UCSD-AML1 (cell line): ENCODE data around the gene FAM117B.
"Not testable (repeated sequence)": the region's sequence is repeated elsewhere in the genome, so short reads cannot be mapped to it uniquely, and the experiment has no call there.

Experiments used
- DNase-seq: peaks from one replicate; lab custom pipeline; 2025; ENCODE audit not compliant: unreplicated experiment; lab: John Stamatoyannopoulos, UW

FAM117B gene

DNA sequence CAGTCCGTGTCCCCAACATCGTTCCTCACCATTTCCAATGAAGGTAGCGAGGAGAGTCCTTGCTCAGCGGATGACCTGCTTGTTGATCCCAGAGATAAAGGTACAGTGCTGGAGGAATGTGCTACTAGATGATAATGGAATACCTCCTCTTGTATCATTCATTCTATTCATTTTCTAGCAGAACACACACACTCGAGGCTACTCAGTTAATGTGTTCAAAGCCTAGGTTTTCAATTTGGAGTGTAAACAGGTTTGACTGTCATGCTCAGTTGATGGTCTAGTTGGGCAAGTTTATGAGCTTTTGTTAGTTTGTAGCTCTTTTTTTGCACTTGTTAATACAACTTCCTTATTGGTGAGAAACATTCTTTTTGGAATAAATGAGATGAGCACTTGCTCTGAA, 122.6 kb downstream of the FAM117B start:
- DNase-seq, result no peak

DNA sequence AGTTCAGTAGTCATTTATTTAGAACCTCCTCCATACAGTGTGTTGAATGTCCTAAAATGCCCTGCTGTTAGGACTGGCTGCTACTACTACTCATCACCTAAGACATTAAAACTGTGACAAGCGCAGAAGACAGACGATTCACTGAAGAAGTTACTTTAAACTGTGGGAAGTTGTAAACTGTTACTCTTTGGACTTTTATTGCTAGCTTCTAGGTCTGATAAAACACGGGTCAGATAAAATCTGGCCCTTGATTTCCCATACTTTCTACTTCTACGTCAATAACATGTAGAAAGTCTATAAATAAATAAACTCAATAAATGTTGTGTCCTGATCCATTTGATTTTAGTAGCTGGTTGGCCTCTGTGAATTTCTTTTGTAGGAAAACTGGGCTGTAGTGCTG, 123.4 kb downstream of the FAM117B start:
- no peak for DNase-seq

DNA sequence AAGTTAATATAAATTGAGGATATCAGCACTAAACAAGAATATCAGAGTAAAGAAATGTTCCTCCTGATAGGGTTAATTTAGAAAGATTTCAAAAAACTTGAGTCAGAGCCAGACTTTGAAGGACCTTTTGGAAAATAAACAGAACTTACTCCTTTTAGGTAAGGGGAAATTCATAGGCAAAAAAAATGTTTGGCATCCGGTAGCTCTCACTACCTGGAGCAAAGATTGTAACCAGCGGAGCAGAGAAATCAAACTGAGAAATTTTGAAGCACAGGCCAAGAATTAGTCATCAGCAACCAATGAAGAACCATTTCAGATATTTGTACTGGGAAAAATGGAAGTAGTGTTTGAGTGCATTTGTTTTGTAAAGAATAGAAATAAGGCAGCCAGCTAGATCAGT, 123.8 kb downstream of the FAM117B start:
- no peak for DNase-seq

DNA sequence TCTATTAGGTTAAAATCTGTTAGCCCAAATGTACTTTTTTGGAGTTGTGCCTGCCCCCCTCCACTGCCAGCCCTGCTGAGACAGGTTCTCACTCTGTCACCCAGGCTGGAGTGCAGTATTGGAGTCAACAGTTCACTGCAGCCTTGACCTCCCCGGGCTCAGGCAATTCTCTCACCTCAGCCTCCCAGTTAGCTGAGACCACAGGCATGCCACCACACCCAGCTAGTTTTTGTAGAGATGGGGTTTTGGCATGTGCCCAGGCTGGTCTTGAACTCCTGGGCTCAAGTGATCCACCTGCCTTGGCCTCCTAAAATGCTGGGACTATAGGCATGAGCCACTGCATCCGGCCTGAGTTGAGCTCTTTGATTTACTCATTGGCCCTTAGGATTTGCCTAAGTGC, 126.1 kb downstream of the FAM117B start:
- DNase-seq, result no peak

DNA sequence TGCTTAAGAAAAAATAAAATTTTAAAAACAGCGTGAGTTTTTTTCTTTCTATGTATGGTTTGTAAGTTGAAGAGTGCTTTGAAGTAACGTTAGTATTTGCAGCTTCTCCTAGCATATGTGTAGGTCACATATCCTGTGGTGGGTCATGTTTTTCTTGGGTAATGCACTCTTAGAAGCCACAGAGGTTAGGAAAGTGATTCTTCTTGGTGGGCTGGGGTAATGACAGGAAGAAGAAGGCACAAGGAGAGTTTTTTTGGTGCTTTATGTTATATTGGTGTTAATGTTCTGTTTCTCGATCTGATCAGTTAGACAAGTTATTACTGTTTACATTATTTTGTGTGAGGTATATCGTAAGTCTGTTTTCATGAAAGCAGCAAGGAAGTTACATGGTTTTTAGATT, 127.8 kb downstream of the FAM117B start:
- no peak for DNase-seq

DNA sequence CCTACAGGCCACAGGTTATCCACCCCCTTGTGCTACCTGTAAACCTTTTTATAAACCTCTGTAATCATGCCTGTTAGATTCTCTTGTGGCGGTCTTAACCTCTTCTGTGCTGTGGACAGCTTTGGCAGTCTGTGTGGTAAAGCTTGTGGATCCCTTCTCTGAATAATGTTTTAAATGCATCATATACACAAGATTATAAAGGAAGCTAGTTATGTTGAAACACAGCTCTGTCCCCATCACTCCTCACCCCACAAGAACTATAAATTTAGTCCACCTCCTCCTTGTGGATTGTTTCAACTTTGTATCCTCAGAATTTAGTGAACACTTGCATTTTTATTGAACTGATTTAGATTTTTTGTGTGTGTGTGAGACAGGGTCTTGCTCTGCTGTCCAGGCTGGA, 129.1 kb downstream of the FAM117B start:
- DNase-seq, result no peak

DNA sequence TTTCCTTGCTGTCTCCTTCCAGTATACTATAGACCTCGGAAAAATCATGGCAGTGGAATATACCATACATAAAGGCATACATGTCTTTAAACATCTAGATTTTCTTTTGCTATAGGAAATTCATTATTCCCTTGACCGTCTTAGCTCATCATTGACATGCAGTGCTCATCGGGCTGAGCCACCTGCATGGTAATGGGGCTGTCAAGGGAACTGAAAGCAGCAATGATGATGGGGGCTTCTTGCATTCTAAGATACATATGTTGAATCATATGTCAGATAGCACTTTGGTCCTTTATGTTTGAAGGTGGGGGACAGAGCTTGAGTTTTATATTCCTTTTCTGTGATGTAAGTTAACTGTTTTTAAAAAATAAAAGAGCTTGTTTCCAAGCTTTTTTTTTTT, 130.2 kb downstream of the FAM117B start:
- DNase-seq, result no peak

DNA sequence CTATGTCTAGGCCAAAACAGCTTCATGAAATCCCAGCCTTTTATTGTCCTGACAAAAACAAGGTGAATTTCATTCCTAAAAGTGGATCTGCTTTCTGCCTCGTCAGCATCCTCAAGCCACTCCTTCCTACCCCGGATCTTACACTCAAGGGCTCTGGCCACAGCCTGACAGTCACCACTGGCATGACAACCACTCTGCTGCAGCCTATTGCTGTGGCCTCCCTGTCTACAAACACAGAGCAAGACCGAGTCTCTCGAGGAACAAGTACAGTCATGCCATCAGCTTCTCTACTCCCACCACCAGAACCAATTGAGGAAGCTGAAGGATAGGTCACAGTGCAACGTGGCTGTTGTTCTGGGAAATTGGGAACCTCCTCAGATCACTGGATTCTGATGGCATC, 130.7 kb downstream of the FAM117B start:
- peak; percentile 51 for DNase-seq

DNA sequence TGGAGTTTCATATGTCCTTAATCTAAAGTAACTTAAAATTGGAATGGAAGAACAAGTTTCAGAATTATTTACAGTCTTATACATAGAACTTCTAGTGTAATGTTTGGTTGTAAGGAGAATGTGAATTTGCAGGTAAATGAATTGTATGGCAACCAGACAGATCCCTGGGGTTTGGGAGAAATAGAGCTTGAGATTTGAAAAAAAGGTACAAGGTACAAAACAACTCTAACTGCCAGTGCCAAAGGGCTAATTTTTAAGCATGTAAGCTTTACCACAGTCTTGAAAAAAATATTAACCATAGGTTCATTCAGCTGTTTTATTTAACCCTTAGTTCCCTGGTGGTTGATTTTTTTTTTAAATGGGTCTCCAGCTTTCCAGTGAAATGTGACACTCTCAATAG, 133.5 kb downstream of the FAM117B start:
- DNase-seq, result no peak

DNA sequence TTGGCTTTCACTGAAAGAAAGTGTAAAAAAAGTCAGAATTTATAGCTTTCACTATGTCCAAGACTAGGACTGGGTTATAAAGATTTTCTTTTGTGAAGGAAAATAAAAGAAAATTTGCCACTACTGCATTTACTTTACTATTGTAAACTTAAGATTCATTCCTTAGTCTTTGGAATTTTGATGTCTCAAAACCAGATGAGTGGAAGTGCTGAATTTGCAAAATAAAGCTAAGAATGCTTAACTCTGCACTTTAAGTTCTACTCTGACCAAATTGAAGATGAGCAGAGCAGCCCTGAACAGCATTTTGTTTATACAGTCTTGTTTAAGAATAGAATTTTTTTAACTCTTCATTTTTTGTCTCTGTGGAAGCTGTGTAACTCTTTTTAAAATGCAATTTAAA, 134.4 kb downstream of the FAM117B start:
- no peak for DNase-seq

DNA sequence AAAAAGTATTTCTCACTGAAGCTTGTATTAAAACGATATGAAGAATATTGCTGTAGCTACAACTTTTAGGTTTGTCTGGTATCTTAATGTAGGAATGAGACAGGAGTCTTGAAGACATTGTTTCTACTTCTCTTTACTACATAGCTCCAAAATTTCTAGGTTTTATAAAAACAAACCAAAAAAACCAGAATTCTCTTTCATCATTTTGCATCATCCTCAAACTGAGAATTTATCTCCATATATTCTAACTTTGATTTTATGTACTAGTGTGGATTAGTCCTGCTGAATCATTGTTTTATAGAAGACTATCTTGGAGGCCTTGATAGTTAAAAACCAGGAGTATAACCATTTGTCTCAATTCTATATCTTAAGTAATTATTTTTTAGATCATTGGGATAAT, 136.6 kb downstream of the FAM117B start:
- no peak for DNase-seq

DNA sequence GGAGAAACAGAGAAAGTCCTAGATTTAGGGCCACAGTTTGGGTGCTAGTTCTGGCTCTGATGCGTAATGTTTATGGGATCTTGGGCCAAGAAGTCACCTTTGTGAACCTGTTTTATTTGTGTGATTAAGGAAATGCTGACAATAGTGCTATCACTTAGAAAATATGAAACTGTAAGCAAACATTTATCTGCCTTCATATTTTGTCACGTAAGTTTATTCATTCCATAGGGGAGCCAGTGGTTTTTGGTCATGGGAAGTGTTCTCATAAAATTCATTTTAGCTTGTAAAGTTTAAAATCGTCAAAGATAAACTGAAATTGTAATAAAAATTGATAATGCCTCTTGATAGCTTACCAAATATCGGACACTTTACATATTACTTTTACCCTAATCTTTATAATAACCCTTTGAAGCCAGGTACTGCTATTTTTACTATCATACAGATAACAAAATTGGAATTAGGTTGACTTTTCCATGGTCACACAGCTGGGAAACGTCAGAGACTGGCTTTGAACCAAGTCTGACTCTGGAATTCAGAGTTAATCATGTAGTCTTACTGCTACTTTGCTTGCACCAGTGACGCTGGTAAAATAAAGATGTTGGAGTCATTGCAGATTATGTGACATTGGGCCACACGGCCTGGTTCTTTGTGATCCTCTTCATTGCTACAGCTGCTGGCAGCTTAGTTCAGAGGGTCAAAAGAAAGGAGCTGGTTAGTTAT, 137.1 kb downstream of the FAM117B start:
- no peak for DNase-seq

DNA sequence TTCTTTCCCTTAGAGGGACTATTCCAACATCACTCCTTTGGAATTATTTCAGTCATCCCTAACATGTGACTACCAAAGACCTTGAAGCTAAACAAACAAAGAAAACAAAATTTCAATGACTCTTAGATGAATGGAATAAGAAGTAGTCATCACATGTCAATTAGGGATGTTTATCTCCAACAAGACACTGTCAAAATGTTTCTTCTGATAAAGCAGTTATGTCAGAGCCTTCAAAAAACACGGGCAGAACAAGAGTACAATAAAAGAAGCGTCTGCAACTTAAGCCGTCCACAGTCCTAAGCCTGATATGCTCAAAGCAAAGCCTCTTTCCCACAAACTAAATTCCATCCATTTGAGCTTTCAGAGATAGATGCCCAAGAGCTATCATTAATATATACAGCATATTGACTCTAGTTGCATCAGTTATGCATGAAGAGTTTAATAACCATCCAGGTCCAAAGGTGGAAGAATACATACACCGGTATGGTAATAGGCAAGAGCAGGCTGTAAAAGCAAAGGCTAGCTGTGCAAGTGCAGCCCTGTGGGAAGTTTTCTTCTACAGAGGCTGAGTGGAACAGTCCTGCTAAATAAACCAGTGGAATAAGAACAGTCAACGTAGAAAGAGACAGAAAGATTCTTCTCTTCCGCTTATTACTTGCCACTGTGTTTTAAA, 138.7 kb downstream of the FAM117B start:
- DNase-seq, result no peak

DNA sequence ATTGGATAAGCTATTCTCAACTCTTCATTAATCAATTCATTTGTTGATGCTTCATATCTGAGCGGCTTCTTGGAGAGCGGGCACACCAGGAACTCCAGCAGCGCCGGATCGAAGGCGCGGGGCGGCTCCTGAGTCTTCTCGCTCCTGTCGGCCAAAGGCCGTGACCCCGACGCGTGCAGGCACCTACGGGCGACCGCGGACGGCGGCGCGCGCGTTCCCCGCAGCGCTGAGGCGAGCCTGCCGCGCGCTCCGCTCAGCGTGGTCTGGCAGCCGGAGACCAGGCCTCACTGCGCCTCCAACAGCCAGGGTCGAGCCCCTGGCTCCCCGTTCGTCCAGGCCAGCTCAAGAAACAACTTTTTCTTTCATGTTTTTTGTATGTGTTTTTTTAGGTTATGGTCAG, 139.3 kb downstream of the FAM117B start:
- no peak for DNase-seq

DNA sequence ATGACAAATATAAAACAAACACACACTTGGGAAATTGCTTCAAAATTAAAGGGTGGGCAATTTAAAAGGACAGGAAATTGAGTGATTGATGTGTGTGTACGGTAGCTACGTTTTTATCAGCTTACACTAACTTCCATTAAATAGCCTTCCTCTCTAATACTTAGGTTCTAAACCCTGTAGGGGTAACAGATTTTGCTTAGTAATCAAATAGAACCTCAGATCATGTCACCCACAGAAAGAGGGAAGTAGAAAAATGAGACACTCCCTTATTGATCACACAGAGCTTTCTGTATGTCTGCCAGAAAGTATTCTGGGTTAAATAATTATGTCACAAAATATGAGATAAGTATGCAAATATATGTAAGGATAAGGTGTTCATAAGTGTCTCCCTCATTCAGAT, 143.4 kb downstream of the FAM117B start:
- no peak for DNase-seq

DNA sequence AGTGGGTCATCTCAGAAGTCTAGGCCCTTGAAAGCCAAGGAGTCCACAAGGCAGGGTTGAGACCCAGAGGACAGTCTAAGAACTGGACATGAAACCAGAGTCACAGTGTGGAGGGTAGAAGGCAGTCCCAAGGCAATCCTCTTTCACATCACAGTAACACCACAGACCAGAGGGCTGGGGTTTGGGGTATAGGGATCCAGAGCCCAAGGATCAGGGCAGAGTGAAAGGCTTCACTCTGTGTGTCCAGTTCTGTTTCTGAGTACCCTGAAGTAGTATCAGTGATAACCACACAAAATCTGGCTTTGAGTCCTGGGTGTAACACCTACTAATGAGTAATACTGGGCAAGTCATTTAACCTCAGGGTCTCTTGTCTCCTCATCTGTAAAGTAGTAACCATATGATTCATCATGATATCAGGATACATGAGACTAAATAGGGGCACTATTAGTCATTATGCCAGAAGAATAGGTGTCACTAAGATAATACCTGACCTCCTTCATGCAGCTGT, 145.8 kb downstream of the FAM117B start:
- DNase-seq, result no peak

DNA sequence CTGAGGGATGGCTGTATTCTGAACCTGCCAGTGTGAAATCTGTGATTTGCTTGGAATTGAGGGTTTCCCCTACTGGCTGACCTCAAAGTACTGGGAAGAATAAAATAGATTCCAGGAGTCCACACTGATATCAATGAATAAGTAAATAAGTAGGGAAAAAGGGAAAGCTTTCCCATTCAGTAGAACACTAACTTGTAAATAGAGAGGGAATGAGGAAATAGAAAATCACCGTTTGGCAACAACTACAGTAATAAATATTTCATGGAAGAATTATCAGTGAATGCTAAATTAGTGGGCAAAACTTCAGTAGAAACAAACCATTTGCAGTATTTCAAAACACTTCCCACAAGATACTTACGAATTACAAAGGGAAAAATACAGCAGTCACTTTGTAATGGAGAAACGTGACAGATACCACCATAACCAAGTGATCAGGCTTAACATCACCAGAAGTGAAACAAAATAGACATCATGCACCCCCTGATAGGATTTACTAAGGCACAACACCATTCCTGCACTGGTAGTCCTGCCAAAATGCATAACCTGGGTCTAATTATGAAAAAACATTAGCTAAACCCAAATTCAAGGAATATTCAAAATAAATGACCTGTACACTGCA, 148.3 kb downstream of the FAM117B start:
- DNase-seq, result no peak

DNA sequence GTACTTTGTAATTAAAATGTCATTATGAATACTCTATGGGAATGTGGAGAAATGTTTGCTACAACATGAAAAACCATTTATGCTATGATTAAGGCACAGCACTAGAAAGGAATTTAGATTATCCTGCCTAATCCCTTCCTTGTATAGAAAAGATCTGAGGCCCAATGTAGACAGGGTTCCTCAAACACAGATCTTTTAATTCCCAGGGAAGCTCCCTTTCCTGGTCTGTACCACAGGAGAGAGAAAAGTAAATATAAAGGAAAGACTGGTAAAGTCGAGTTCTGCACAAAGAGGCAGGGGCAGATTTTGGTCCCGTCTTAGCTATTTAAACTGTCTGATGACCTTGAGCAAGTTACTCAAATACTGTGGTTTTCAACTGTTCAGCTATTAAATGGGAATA, 152.1 kb downstream of the FAM117B start:
- no peak for DNase-seq

DNA sequence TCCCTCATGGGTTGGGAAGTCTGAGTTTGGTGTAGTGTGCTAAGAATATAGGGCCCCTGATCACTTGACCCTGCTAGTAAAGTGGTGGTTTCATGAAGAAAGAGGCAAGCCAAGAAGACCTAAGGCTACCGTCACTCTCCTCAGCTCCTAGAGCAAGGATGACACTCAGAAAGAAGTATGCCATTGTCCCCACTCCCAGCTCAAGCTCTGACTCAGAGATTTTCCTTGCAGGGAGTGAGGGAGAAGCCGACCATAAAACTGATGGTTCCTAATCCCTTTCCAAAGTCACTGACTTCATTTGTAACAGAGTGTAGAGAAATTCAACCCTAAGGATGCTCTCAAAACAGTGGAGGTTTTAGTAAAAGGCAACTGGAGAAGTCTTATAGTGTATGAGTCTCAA, 155.9 kb downstream of the FAM117B start:
- DNase-seq, result no peak

DNA sequence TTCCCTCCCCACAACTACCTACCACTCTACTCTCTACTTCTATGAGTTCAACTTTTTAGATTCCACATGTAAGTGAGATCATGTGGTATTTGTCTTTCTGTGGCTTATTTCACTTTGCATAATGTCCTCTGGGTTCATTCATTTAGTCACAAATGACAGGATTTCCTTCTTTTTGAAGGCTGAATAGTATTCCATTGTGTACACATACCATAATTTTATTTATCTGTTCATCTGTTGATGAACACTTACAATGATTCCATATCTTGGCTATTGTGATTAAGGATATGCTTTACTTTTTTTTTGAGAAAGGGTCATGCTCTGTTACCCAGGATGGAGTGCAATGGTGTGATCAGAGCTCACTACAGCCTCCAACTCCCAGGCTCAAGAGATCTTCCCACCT, 163.2 kb downstream of the FAM117B start:
- DNase-seq, result no peak

DNA sequence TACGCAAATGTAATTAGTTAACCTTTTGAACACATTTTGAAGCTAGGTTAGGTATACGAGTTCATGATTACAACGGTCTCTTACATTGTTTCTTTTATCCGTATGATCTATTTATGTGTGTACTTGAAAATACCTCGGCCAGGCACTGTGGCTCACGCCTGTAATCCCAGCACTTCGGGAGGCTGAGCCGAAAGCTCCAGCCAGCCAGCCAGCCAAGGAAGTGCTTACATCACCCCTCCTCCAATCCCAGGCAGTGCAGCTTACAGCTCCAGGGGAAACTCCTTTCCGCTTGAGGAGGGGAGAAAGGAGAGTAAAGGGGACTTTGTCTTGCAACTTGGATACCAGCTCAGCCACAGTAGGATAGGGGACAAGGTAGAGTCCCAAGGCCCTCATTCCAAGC, 171.1 kb downstream of the FAM117B start:
- DNase-seq, result not testable (repeated sequence)

DNA sequence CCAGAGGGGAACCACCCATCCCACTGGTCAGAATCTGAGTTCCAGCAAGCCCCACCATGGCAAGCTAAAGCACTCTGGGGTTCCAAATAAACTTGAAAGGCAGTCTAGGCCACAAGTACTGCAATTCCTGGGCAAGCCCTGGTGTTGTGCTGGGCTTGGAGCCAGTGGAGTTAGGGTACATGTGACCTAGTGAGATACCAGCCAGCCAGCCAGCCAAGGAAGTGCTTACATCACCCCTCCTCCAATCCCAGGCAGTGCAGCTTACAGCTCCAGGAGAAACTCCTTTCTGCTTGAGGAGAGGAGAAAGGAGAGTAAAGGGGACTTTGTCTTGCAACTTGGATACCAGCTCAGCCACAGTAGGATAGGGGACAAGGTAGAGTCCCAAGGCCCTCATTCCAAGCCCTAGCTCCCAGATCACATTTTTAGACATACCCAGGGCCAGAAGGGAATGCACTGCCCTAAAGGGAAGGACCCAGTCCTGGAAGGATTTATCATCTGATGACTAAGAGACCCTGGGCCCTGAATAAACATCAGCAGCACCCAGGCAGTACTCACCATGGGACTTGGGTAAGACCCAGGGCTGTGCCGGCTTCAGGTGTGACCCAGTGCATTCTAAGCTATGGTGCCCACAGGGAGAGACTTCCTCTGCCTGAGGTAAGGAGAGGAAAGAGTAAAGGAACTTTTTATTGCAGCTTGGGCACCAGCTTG, 172.8 kb downstream of the FAM117B start:
- peak; percentile 10 for DNase-seq
